Epithelial cell of esophagus (primary cell): ENCODE results near the gene MEIKIN.
"Not testable (repeated sequence)": the region's sequence is repeated elsewhere in the genome, so short reads cannot be mapped to it uniquely, and the experiment has no call there.

Source experiments
- DNase-seq: peaks from one replicate; pipeline ENCODE4 v3.0.0; 2010; ENCODE audit warnings: low read depth
- H3K4me3 ChIP-seq: 2 replicates; pipeline ENCODE4 v1.5.1; 2011; ENCODE audit warnings: mild to moderate bottlenecking, low read length, control low read depth
- CTCF ChIP-seq: IDR thresholded peaks from 2 replicates; pipeline ENCODE4 v1.5.1; 2011; ENCODE audit warnings: low read depth, mild to moderate bottlenecking, low read length, control low read depth, inconsistent platforms; ENCODE audit not compliant: insufficient read depth; ENCODE audit errors: missing control alignments

The MEIKIN gene

DNA sequence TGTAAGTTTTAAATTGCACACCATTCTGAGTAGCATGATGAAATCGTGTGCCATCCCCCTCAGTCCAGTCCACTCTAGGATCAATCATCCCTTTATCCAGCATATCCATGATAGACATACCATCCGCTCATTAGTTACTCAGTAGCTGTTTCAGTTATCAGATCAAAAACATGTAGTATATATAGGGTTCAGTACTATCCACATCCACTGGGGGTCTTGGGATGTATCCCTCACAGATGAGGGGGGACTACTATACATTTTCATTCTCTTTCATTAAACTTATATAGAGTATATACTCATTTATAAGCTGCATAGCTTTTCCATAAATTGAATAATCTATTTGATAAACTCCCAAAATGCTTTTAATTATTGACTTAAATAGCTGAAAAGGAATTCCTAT lies 67.6 kb downstream of the MEIKIN start:
- no peak for DNase-seq
- no peak overlapping the region for H3K4me3 ChIP-seq
- no peak for TF ChIP-seq CTCF

DNA sequence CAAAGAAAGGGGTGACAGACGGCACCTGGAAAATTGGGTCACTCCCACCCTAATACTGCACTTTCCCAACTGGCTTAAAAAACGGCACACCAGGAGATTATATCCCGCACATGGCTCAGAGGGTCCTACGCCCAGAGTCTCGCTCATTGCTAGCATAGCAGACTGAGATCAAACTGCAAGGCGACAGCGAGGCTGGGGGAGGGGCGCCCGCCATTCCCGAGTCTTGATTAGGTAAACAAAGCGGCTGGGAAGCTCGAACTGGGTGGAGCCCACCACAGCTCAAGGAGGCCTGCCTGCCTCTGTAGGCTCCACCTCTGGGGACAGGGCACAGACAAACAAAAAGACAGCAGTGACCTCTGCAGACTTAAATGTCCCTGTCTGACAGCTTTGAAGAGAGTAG lies 74.2 kb downstream of the MEIKIN start:
- H3K4me3 ChIP-seq, DNase-seq: not testable (repeated sequence)

- DNase-seq = no peak
- H3K4me3 ChIP-seq = no peak overlapping the region
- TF ChIP-seq CTCF = no peak
These were observed 77.9 kb downstream of the MEIKIN start for GRCh38 chr5:131867524-131867923.

DNA sequence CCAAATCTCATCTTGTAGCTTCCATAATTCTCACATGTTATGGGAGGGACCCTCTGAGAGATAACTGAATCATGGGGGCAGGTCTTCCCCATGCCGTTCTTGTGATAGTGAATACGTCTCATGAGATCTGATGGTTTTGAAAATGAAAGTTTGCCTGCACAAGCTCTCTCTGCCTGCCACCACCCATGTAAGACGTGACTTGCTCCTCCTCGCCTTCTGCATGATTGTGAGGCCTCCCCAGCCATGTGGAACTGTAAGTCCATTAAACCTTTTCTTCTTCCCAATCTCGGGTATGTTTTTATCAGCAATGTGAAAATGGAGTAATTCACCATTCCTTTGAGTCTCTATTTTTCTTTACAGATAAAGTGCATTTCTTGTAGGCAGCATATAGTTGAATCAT lies 81.8 kb downstream of the MEIKIN start:
- no peak for TF ChIP-seq CTCF
- no peak overlapping the region for H3K4me3 ChIP-seq
- no peak for DNase-seq

DNA sequence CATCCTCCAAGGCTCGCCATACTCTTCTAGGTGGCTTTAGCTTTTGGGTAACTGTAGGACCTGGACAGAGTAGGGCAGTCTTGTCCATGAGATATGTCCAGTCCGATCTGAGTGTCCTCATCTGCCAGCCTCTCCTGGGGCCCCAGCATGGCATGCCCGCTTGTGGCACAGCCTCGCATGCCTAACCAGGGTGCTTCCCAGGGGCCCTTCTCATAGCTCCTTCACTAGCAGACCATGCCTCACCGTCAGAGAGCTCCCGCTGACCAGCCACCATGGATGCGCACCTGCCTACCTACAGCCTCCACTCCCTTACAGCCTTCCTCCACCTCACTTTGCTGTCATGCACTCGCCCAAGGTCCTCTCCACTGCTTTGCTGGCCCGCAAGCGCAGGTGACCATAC lies 88.1 kb downstream of the MEIKIN start:
- TF ChIP-seq CTCF = no peak
- DNase-seq = no peak
- H3K4me3 ChIP-seq = no peak overlapping the region

- DNase-seq = no peak
- TF ChIP-seq CTCF = no peak
- no peak overlapping the region for H3K4me3 ChIP-seq
These were observed 90.0 kb downstream of the MEIKIN start for GRCh38 chr5:131855452-131855851.

DNA sequence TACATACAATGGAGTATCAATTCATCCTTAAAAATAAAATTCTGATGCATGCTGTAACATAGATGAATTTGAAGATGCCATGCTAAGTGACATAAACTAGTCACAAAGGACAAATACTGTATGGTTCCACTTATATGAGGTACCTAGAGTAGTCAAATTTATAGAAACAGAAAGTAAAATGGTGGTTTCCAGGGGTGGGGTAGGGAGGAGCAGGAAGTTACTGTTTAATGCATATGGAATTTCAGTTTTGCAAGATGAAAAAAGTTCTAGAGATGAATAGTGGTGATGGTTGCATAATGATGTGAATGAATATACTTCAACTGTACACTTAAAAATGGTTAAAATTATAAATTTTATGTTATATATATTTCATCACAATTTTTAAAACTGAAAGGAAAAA lies 91.3 kb downstream of the MEIKIN start:
- no peak for TF ChIP-seq CTCF
- DNase-seq = peak; percentile 71
- H3K4me3 ChIP-seq = no peak overlapping the region

GRCh38 chr5:131848662-131849061 lies 96.8 kb downstream of the MEIKIN start:
- H3K4me3 ChIP-seq = no peak overlapping the region
- DNase-seq = no peak
- no peak for TF ChIP-seq CTCF
